Activated CD8-positive, alpha-beta memory T cell treated with anti-CD3 and anti-CD28 coated beads for 4 hours (primary cell): Measurements from ENCODE around the gene PPARD.
"Not testable (repeated sequence)": the region's sequence is repeated elsewhere in the genome, so short reads cannot be mapped to it uniquely, and the experiment has no call there.

Experiments
- DNase-seq, 2 donors: peaks; one replicate each; pipeline ENCODE4 v3.0.0-alpha.2; 2020; ENCODE audit warnings: low read depth in 2 of 2

The PPARD gene

GRCh38 chr6:35438378-35439065, 96.2 kb downstream of the PPARD start:
- DNase-seq = not testable (repeated sequence)

- DNase-seq = no peak
Observed at GRCh38 chr6:35439308-35439707, 97.0 kb downstream of the PPARD start.

- DNase-seq = no peak
Observed at GRCh38 chr6:35441205-35441604, 98.8 kb downstream of the PPARD start.

- DNase-seq = no peak
Observed at GRCh38 chr6:35441642-35442041, 99.3 kb downstream of the PPARD start.

DNA sequence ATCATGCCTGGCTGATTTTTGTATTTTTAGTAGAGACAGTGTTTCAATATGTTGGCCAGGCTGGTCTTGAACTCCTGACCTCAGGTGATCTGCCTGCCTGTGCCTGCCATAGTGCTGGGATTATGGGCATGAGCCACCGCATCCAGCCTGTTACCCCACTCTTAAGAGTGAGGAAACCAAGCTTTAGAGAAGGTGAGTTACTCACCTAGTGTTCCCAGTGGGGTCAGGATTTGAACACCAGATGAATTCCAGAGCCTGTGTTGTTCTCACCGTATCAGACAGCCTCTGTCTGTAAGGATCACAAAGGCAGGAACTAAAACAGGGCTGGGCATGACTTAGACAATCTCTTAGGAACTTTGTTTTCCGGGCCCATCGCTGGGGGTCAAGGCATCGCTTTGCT, 100.3 kb downstream of the PPARD start:
- DNase-seq = no peak

DNA sequence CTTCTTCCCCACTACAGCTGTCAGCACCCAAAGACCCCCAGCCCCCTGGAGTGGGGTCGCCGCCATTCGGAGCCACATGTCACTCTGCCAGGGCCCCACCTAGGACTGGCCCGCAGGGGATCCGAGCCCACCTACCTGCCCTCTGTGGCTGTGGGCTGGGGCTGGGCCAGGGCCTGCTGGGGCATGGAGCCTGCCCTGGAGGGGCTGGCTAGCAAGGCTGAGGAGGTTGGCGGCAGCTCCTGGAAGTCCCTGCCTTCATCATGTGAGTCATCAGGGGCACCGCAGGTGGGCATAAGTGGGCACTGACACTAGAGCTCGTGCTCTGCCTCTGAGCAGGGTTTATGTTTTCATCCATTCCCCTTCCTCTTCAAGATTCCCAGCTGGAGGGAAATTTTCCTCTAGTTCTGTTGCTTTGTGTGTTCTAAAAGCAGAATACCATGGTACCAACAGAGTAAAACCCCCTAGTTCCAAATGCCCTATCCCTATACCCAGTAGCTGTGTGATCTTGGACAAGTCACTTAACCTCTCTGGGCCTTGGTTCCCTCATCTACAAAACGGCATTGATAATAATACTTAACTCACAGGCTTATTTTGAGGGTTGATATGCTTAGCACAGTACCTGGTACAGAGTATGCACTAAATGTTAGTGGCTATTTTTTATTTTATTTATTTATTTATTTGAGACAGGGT, 101.1 kb downstream of the PPARD start:
- DNase-seq = no peak

DNA sequence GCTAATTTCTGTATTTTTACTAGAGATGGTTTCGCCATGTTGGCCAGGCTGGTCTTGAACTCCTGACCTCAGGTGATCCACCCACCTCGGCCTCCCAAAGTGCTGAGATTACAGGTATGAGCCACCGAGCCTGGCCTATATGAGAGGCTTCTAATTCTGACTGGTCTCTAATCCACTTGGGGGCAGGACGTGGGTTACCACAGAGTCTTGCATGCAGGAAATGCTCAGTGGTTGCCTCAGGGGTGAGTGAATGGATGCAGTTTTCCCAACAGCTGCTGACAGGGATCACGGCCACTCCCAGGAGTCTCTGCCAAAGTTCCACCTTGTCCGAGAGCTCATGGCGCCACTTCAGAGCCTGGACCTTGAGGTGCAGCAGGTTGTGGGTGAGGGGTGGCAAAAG, 103.3 kb downstream of the PPARD start:
- no peak for DNase-seq

GRCh38 chr6:35448191-35448590, 105.8 kb downstream of the PPARD start:
- no peak for DNase-seq

DNA sequence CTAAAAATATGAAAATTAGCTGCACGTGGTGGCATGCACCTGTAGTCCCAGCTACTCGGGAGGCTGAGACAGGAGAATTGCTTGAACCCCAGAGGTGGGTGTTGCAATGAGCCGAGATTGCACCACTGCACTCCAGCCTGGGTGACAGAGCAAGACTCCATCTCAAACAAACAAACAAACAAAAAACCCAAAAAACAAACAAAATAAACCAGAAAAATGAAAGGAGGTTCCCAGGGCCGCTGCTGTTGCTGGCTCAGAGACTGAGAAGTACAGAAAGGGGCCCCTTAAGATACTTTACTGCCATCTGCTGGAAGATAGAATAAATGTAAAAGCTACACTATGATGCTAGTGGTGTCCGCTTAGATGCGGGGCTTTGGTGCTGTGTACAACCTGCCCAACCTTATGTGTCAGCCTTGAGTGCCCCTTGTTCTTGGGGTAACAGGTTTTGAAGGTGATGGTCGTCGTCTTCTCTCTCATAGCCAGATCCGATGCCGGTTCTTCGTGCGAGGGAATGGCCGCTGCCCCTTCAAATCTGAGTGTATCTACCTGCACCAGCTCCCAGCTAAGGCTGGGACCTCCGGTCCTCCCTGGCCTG, 107.0 kb downstream of the PPARD start:
- no peak for DNase-seq

- DNase-seq = no peak
Observed at GRCh38 chr6:35451354-35452182, 109.2 kb downstream of the PPARD start.

DNA sequence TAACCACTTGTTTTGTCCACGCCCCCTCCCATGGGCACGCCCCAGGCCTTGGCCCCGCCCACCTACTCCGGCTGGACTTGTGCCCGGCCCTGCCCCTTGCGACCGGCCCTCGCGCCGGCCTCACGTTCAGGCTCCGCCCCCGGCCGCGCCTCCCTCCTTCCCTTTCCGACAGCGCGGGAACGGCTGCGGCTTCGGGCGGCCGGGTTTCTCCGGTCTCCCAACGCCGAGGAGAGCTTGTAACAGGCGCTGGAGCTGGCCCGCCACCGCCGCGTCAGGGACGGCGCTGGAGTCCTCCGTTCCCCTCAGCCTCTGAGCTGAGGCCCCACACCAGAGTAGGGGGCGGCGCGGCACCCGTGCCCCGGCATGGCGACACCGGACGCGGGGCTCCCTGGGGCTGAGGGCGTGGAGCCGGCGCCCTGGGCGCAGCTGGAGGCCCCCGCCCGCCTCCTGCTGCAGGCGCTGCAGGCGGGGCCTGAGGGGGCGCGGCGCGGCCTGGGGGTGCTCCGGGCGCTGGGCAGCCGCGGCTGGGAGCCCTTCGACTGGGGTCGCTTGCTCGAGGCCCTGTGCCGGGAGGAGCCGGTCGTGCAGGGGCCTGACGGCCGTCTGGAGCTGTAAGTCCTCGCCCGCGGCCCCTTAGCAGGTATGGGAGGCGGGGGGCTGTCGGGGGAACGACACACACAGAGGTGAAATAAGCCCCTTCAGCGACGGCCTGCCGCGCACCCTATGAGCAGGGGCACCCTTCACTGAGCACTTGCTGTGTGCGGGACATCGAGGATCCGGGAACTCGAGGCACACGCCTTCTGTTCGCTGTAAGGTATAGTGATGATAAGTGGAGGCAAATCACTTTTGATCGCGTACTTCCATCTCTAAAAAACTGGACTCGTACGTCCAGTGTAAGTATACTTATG, 110.1 kb downstream of the PPARD start, which contains the start of gene FANCE:
Gene FANCE, plus strand, starts transcription at position 156 of the 908 bp plus-strand sequence. Its CDS starts 208 bp downstream, at position 364.
- peak; percentile 74 to 79 for DNase-seq

GRCh38 chr6:35453236-35453635, 110.9 kb downstream of the PPARD start:
- DNase-seq = no peak

DNA sequence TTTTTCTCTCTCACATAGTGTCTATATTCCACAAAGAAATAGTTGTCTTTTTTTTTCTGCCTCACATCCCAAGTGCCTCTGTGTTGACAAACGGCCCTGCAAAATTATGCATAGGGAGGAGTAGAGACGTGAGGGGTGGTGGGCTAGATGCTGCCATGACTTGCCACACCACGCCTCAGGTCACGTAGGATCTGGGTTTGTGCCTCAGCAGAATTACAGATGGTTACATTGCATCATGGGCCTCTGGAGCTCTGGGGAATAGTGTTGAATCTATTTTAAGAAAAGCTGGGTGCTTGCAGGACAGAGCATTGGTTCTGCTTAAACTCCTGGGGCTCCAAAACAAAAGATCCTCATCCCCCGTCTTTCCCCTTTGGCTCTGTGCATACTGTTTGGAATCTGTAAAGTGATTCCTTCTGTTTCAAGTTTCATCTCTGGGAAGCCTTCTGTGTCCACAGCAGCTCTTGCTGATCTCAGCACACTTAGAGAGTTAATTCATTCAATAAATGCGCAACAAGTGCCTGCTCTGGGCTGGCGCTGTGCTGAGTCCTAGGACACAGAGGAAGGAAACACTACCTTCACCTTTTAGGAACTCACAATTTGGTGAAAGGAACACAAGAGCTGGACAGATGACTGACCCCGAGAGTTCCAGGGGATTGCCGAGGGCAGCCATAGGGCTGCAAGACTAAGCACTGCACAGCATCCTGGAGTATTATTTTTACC, 112.2 kb downstream of the PPARD start:
- DNase-seq = no peak

DNA sequence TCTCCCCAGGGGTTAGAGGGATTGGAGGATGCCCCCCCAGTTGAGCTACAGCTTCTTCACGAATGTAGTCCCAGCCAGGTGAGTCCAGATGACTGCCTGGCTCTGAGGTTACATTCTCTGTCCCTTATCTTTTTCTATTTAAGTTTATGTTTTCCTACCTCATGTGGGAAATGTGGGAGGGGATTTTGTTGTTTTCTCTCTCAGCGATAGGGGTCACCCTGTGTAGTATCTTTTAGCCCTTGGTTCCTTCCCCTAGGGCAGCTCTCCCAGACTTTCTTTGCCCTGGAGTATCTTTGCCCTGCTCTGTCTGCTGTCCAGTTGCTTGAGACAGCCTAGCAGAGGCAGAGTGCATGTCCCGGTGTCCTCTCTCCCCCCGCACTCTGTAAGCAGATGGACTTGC, 115.5 kb downstream of the PPARD start:
- no peak for DNase-seq

GRCh38 chr6:35461270-35461669, 118.9 kb downstream of the PPARD start:
- no peak for DNase-seq

DNA sequence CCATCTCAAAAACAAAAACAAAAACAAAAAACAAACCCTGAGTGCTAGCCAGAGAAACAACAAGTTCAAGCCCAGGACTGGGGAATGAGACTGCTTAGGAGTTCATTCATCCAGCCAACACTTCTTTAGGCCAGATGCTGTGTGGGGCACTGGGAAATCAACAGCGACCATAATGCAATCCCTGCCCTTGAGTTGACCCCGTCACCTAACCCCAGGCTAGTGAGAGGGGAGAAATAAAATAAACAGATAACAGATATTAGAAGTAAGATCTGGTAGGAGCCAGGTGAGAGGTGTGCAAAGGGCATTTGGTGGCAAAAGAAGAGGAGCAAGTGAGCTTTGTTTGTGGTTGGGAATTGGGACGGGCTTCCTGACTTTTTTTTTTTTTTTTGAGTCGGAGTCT, 120.9 kb downstream of the PPARD start:
- no peak for DNase-seq

DNA sequence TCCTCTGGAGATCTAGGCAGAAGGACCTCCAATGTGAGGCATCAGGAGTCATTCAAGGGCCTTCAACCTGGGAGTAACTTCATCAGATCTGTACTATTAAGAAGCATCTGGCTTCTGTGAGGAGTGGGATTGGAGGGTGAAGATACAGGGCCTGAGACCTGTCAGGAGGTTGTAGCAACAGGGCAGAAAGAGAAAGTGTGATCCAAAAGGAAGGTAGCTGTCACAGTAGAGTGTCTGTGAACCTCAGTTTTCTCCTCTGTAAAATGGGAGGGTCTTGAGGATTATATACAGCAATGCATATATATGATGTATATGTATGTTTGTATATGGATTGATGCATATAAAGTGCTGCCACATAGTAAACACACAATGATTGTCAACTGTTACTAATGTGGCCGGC, 123.3 kb downstream of the PPARD start:
- no peak for DNase-seq

GRCh38 chr6:35468181-35468979, 126.0 kb downstream of the PPARD start, which contains the start of gene RPL10A:
Gene RPL10A (plus strand): TSS chr6:35468401. CDS start chr6:35468435, 34 bp downstream.
- DNase-seq = peak; percentile 89 to 94

DNA sequence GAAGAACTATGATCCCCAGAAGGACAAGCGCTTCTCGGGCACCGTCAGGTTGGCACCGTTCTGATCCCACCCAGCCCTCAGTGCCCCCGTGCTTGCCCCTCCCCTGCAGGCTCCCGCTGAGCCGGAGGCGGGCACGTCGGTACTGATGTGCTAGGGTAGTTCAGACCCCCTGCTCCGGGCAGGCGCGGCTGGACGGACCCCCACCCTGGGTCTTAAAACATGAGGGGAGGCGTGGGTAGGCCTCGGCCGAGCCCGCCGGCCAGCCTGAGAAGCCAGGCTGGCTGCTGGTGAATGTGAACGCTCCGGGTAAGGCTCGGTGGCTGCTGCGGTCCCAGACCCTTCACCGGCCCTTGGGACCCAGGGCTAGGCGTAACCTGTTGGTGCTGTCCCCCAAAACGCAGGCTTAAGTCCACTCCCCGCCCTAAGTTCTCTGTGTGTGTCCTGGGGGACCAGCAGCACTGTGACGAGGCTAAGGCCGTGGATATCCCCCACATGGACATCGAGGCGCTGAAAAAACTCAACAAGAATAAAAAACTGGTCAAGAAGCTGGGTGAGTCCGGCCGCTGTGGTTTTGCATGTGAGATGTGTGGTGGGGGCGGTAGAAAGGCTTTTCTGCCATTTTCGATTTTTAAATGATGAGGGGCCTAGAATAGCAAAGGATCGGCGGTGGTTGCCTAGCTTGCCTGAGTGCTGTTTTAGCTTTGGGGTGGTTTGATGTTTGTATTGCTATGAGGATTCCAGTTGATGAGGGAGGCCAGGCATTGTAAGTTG, 126.8 kb downstream of the PPARD start:
- DNase-seq = no peak
